Esophagus squamous epithelium (tissue), 5 donors: ENCODE results near the gene CCDC186. TPM values are rescaled to one million over a fixed set of nuclear protein-coding genes. Genes with fewer than 3 reads are reported as not detected.
"Not testable (repeated sequence)": the region's sequence is repeated elsewhere in the genome, so short reads cannot be mapped to it uniquely, and the experiment has no call there.

Experiments
- DNase-seq: peaks from one replicate; lab custom pipeline; 2025; lab: John Stamatoyannopoulos, UW
- H3K27ac ChIP-seq, 4 donors: fragments of 200-600 bp; sonication (generic); one replicate each; pipeline ENCODE4 v1.5.1; 2016 to 2019; ENCODE audit warnings: mild to moderate bottlenecking in 1 of 4
- H3K27me3 ChIP-seq, 4 donors: fragments of 200-600 bp; sonication (generic); 1 replicate in 3 of 4; 2 replicates in 1 of 4; pipeline versions ENCODE4 v1.5.1 to v1.6.0; 2017 to 2021; ENCODE audit warnings: antibody characterized with exemption in 1 of 4
- H3K36me3 ChIP-seq, 3 donors: fragments of 200-600 bp; sonication (generic); one replicate each; pipeline ENCODE4 v1.5.1; 2016 to 2019
- H3K4me1 ChIP-seq, 3 donors: fragments of 200-600 bp; sonication (generic); one replicate each; pipeline ENCODE4 v1.5.1; 2017 to 2019
- H3K4me3 ChIP-seq, 4 donors: fragments of 200-600 bp; sonication (generic); 1 replicate in 3 of 4; 2 replicates in 1 of 4; pipeline ENCODE4 v1.5.1; 2016 to 2019; ENCODE audit warnings: mild to moderate bottlenecking in 2 of 4, moderate library complexity in 1 of 4
- H3K9me3 ChIP-seq, 3 donors: fragments of 200-600 bp; sonication (generic); one replicate each; pipeline ENCODE4 v1.5.1; 2016 to 2019
- CTCF ChIP-seq, 6 experiments: fragments of 450-650 bp in 4 of 6; fragments of 200-600 bp in 2 of 6; sonication (generic) in 2 of 6; IDR thresholded peaks; one replicate each; pipeline ENCODE4 v1.5.1; 2016 to 2019; ENCODE audit warnings: antibody characterized with exemption in 6 of 6, mild to moderate bottlenecking in 4 of 6, moderate library complexity in 4 of 6
- POLR2A ChIP-seq, 4 donors: fragments of 450-650 bp; IDR thresholded peaks; one replicate each; pipeline ENCODE4 v1.6.1; 2017; ENCODE audit warnings: antibody characterized with exemption in 4 of 4, mild to moderate bottlenecking in 4 of 4, moderate library complexity in 3 of 4
- WGBS, 2 donors: methylation state at CpG; one replicate each; pipeline ENCODE4 v1.1.5; 2018; 5-methylcytosine and 5-hydroxymethylcytosine counted together
- intact Hi-C: fragments of 100-400 bp; cut with DNase I; formaldehyde crosslinking; loops from one replicate; pipeline ENCODE4 v1.15.0; 2022
- total RNA-seq, 4 donors: library from RNA; depleted of rRNA; stranded (reverse); fragments of >200 nt; gene quantifications; one replicate each; pipeline ENCODE4 v1.1.0, GENCODE V29; 2016
- donor health status: DM: yes; HTN: yes; CAD: no.

CCDC186 gene
- total RNA-seq, 4 donors from 2014 or later = 15.5 to 28.4 (median 23.5) TPM

GRCh38 chr10:114163062-114163461 lies 10.9 kb downstream of the CCDC186 start:
- Histone ChIP-seq H3K4me3 (no peak overlapping the region), H3K36me3 (peaks cover 0 to 25% (median 0%) of the 10 kb centered on the region in 3 donors), H3K4me1 (peaks cover 5 to 40% (median 9%) of the 10 kb centered on the region in 3 donors), H3K27me3 (no peaks in the 10 kb centered on the region), H3K9me3 (peaks cover 0 to under 1% (median 0%) of the 10 kb centered on the region in 3 donors), H3K27ac (no peak overlapping the region)
- 53 to 55% methylated on average over 2 of the region's 2 CpGs for WGBS, 2 donors
- DNase-seq = no peak
- TF ChIP-seq POLR2A (IDR thresholded peaks at IDR 0.05) (no peak), CTCF (IDR thresholded peaks at IDR 0.05) (no peak)
- intact Hi-C loops = no loop called here

- no peak overlapping the region for H3K4me3 ChIP-seq
- no peak for TF ChIP-seq POLR2A (IDR thresholded peaks at IDR 0.05)
- TF ChIP-seq CTCF (IDR thresholded peaks at IDR 0.05) = no peak
- intact Hi-C loops = no loop called here
- no peak overlapping the region for H3K27ac ChIP-seq
- 79 to 86% methylated on average over 2 of the region's 2 CpGs for WGBS, 2 donors
- no peak for DNase-seq
- H3K9me3 ChIP-seq = no peaks in the 10 kb centered on the region
- H3K27me3 ChIP-seq = no peaks in the 10 kb centered on the region
- peaks cover 0 to 73% (median 0%) of the 10 kb centered on the region in 3 donors for H3K36me3 ChIP-seq
- peaks cover 0 to 5% (median 0%) of the 10 kb centered on the region in 3 donors for H3K4me1 ChIP-seq
Observed at GRCh38 chr10:114157912-114158311, 16.1 kb downstream of the CCDC186 start.

GRCh38 chr10:114151892-114152291 lies 22.1 kb downstream of the CCDC186 start:
- H3K36me3 ChIP-seq = peaks cover 0 to 84% (median 0%) of the 10 kb centered on the region in 3 donors
- TF ChIP-seq CTCF (IDR thresholded peaks at IDR 0.05) (no peak), POLR2A (IDR thresholded peaks at IDR 0.05) (no peak)
- intact Hi-C loops = no loop called here
- no peak overlapping the region for H3K27ac ChIP-seq
- H3K4me3 ChIP-seq = no peak overlapping the region
- H3K27me3 ChIP-seq = no peaks in the 10 kb centered on the region
- no peak for DNase-seq
- no peaks in the 10 kb centered on the region for H3K9me3 ChIP-seq
- 68 to 93% methylated on average over 1 of the region's 1 CpG for WGBS, 2 donors
- peaks cover 0 to 12% (median 0%) of the 10 kb centered on the region in 3 donors for H3K4me1 ChIP-seq

- H3K27me3 ChIP-seq = no peaks in the 10 kb centered on the region
- intact Hi-C loops = no loop called here
- H3K27ac ChIP-seq = no peak overlapping the region
- no peak for DNase-seq
- H3K4me3 ChIP-seq = no peak overlapping the region
- peaks cover 0 to 12% (median 0%) of the 10 kb centered on the region in 3 donors for H3K4me1 ChIP-seq
- TF ChIP-seq POLR2A (IDR thresholded peaks at IDR 0.05) (no peak), CTCF (IDR thresholded peaks at IDR 0.05) (no peak)
- peaks cover 0 to 83% (median 0%) of the 10 kb centered on the region in 3 donors for H3K36me3 ChIP-seq
- no peaks in the 10 kb centered on the region for H3K9me3 ChIP-seq
- WGBS, 2 donors = 51 to 55% methylated on average over 2 of the region's 2 CpGs
Observed at GRCh38 chr10:114151486-114151885, 22.5 kb downstream of the CCDC186 start.

- DNase-seq, H3K27me3 ChIP-seq, H3K4me3 ChIP-seq, intact Hi-C loops, H3K9me3 ChIP-seq, H3K27ac ChIP-seq: not testable (repeated sequence)
- WGBS, 2 donors = 88 to 97% methylated on average over 2 to 3 of the region's 3 CpGs
- Histone ChIP-seq H3K36me3 (peaks cover 0 to 80% (median 0%) of the 10 kb centered on the region in 3 donors), H3K4me1 (peaks cover 0 to 12% (median 0%) of the 10 kb centered on the region in 3 donors)
Observed at GRCh38 chr10:114149476-114149875, 24.5 kb downstream of the CCDC186 start.

GRCh38 chr10:114143160-114143559 lies 30.8 kb downstream of the CCDC186 start:
- H3K9me3 ChIP-seq = no peaks in the 10 kb centered on the region
- TF ChIP-seq CTCF (IDR thresholded peaks at IDR 0.05) (no peak), POLR2A (IDR thresholded peaks at IDR 0.05) (no peak)
- H3K4me1 ChIP-seq = no peaks in the 10 kb centered on the region
- H3K36me3 ChIP-seq = peaks cover 4 to 93% (median 8%) of the 10 kb centered on the region in 3 donors
- 95 to 100% methylated on average over 1 of the region's 1 CpG for WGBS, 2 donors
- no peak for DNase-seq
- no peak overlapping the region for H3K4me3 ChIP-seq
- H3K27me3 ChIP-seq = no peaks in the 10 kb centered on the region
- intact Hi-C loops = no loop called here
- H3K27ac ChIP-seq = no peak overlapping the region
